ENCODE data around the gene MGAT5.

The MGAT5 gene

GRCh38 chr2:134432435-134432883 is 178.6 kb downstream of the MGAT5 start:
- no peak for DNase-seq

- DNase-seq: no peak
Measured at GRCh38 chr2:134433469-134433868, 179.6 kb downstream of the MGAT5 start.

GRCh38 chr2:134433979-134434378 is 180.1 kb downstream of the MGAT5 start:
- no peak for DNase-seq

- no peak for DNase-seq
Measured at GRCh38 chr2:134435505-134435904, 181.6 kb downstream of the MGAT5 start.

GRCh38 chr2:134435936-134436335 is 182.1 kb downstream of the MGAT5 start:
- no peak for DNase-seq

- no peak for DNase-seq
Measured at GRCh38 chr2:134436706-134437105, 182.8 kb downstream of the MGAT5 start.

GRCh38 chr2:134438371-134438770 is 184.5 kb downstream of the MGAT5 start:
- no peak for DNase-seq

- DNase-seq: no peak
Measured at GRCh38 chr2:134440336-134440909, 186.6 kb downstream of the MGAT5 start.

- no peak for DNase-seq
Measured at GRCh38 chr2:134441153-134441863, 187.4 kb downstream of the MGAT5 start.

- DNase-seq: no peak
Measured at GRCh38 chr2:134443814-134444480, 190.1 kb downstream of the MGAT5 start.

GRCh38 chr2:134445116-134445515 is 191.2 kb downstream of the MGAT5 start:
- DNase-seq: no peak

GRCh38 chr2:134445985-134446382 is 192.1 kb downstream of the MGAT5 start:
- no peak for DNase-seq

- DNase-seq: no peak
Measured at GRCh38 chr2:134446383-134447017, 192.6 kb downstream of the MGAT5 start.

- DNase-seq: no peak
Measured at GRCh38 chr2:134447669-134448068, 193.8 kb downstream of the MGAT5 start.

GRCh38 chr2:134448650-134449049 is 194.8 kb downstream of the MGAT5 start:
- no peak for DNase-seq

GRCh38 chr2:134449157-134449556 is 195.3 kb downstream of the MGAT5 start:
- DNase-seq: no peak

- DNase-seq: no peak
Measured at GRCh38 chr2:134449751-134450513, 196.1 kb downstream of the MGAT5 start.

GRCh38 chr2:134451347-134451630 is 197.4 kb downstream of the MGAT5 start:
- no peak for DNase-seq

- no peak for DNase-seq
Measured at GRCh38 chr2:134452042-134452733, 198.3 kb downstream of the MGAT5 start.

- no peak for DNase-seq
Measured at GRCh38 chr2:134453476-134453875, 199.6 kb downstream of the MGAT5 start.

GRCh38 chr2:134453973-134454372 is 200.1 kb downstream of the MGAT5 start:
- DNase-seq: no peak

- no peak for DNase-seq
Measured at GRCh38 chr2:134454426-134454825, 200.6 kb downstream of the MGAT5 start.

- DNase-seq: no peak
Measured at GRCh38 chr2:134454931-134455330, 201.1 kb downstream of the MGAT5 start.

Data from NCI-H2107 (cell line).